ENCODE measurements around the gene IHH.

Gene IHH

DNA sequence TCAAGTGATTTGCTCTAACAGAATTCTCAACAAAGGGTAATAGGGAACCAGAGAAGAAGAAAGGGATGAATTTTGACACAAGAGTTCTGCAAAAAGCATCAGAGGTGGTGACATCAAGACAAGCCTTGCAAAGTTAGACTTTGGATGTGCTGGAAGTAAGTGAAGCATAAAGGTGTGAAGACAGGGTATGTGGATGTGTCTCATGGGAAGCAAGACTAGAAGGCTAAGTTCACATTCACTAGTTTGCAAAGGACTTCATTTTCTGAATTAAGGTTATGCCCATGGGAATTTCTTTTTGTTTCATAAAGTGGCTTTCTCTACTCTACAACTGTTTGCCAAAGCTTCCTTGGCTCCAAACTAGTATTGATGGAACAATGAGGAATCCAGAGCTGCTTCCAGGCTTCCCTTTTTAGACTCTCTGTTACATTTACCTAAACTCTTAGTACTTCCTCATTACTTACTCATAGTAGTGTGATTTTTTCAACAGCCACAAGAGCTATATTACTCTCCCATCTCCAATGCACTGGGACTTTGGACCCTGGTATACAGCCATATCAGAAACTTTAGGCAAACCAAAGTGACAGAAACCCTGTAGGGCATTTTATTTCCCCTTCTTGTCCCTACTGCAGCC is 21.1 kb upstream of the IHH start:
- no peak for TF ChIP-seq CTCF (IDR thresholded peaks at IDR 0.05; ENCODE audit: low read depth, low read length)
- no peak for DNase-seq
- H3K27ac ChIP-seq: no peak overlapping the region

GRCh38 chr2:219081096-219081495 is 20.4 kb upstream of the IHH start:
- no peaks in the 10 kb centered on the region for H3K27me3 ChIP-seq (ENCODE audit: insufficient read depth, low read depth, severe bottlenecking)
- TF ChIP-seq CTCF (IDR thresholded peaks at IDR 0.05; ENCODE audit: low read depth, low read length): no peak
- no peak overlapping the region for H3K4me3 ChIP-seq (ENCODE audit: low read depth, low read length)
- H3K36me3 ChIP-seq: peaks cover 9% of the 10 kb centered on the region
- no peaks in the 10 kb centered on the region for H3K9me3 ChIP-seq (ENCODE audit: severe bottlenecking)
- H3K27ac ChIP-seq: no peak overlapping the region
- DNase-seq: no peak

More for the DNA sequence above, 21.1 kb upstream of the IHH start:
- Histone ChIP-seq H3K9me3 (ENCODE audit: severe bottlenecking) (no peaks in the 10 kb centered on the region), H3K27me3 (ENCODE audit: insufficient read depth, low read depth, severe bottlenecking) (no peaks in the 10 kb centered on the region), H3K36me3 (peaks cover 5% of the 10 kb centered on the region), H3K4me3 (ENCODE audit: low read depth, low read length) (no peak overlapping the region)

DNA sequence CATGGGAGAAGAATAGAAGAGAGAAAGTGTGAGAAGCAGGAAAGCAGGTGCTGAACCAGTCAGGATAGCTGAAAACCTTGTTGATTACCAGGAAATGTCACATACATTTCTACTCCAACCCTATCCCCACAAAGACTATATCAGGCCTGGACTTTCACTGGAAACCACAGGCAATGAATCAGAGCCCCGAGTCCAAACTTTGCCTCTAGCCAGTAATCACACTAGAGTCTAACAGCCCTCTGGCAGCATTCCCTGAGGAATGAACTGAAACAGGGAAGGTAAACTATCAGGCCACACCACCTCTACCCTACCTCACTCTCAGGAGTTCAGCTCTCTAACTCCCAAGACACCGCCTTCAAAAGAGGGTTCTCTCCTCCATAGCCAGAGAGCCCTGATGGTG is 18.7 kb upstream of the IHH start:
- Histone ChIP-seq H3K4me3 (ENCODE audit: low read depth, low read length) (no peak overlapping the region), H3K9me3 (ENCODE audit: severe bottlenecking) (no peaks in the 10 kb centered on the region), H3K27ac (no peak overlapping the region), H3K27me3 (ENCODE audit: insufficient read depth, low read depth, severe bottlenecking) (no peaks in the 10 kb centered on the region), H3K36me3 (peaks cover 17% of the 10 kb centered on the region)
- no peak for DNase-seq
- TF ChIP-seq CTCF (IDR thresholded peaks at IDR 0.05; ENCODE audit: low read depth, low read length): no peak

DNA sequence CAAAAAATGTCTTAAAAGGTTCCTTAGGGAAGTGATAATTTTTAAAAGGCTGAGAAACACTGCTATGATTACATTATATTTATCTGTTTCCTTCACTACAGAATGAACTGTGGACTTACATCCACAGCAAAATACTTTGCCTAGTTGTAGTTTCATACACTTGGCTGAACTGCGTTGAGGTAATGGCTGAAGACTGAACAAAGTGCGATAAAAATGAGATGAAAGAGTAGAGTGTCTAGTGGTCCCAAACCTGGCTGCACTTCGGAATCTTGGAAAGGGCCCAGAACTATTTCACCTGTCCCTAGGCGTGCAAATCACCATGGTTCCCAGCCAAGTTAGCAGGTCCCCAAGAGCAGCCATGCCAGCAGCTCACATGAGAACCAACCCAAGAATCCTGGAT is 18.2 kb upstream of the IHH start:
- peaks cover 21% of the 10 kb centered on the region for H3K36me3 ChIP-seq
- no peak overlapping the region for H3K27ac ChIP-seq
- no peaks in the 10 kb centered on the region for H3K27me3 ChIP-seq (ENCODE audit: insufficient read depth, low read depth, severe bottlenecking)
- H3K4me3 ChIP-seq (ENCODE audit: low read depth, low read length): no peak overlapping the region
- H3K9me3 ChIP-seq (ENCODE audit: severe bottlenecking): no peaks in the 10 kb centered on the region
- no peak for DNase-seq
- no peak for TF ChIP-seq CTCF (IDR thresholded peaks at IDR 0.05; ENCODE audit: low read depth, low read length)

- Histone ChIP-seq H3K4me3 (ENCODE audit: low read depth, low read length) (no peak overlapping the region), H3K9me3 (ENCODE audit: severe bottlenecking) (no peaks in the 10 kb centered on the region), H3K27me3 (ENCODE audit: insufficient read depth, low read depth, severe bottlenecking) (no peaks in the 10 kb centered on the region), H3K27ac (no peak overlapping the region), H3K36me3 (peaks cover 23% of the 10 kb centered on the region)
- no peak for DNase-seq
- no peak; the same call in 1 of the 2 replicates for TF ChIP-seq CTCF (IDR thresholded peaks at IDR 0.05; ENCODE audit: low read depth, low read length)
Measured at GRCh38 chr2:219078126-219078525, 17.4 kb upstream of the IHH start.

DNA sequence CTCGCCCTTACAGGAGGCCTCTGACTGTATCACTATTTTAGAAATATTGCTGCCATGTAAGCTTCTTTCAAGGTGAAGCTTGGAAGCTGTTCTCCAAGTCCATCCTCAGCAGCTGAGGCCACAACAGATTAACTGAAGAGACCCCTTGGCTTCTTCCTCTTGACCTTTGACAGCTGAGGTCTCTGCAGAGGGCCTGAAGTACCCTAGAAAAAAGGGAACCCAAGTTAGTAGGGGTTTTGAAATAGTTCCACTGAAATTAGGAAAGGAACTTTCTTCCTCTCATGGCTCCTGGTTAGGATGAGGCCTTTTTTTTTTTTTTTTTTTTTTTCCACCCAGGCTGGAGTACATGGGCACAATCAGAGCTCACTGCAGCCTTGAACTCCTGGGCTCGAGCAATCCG is 15.5 kb upstream of the IHH start:
- DNase-seq: no peak
- no peaks in the 10 kb centered on the region for H3K9me3 ChIP-seq (ENCODE audit: severe bottlenecking)
- H3K27me3 ChIP-seq (ENCODE audit: insufficient read depth, low read depth, severe bottlenecking): no peaks in the 10 kb centered on the region
- peaks cover 23% of the 10 kb centered on the region for H3K36me3 ChIP-seq
- no peak overlapping the region for H3K27ac ChIP-seq
- TF ChIP-seq CTCF (IDR thresholded peaks at IDR 0.05; ENCODE audit: low read depth, low read length): no peak
- H3K4me3 ChIP-seq (ENCODE audit: low read depth, low read length): no peak overlapping the region
